GM21526 (cell line): ENCODE data around the gene IP6K1.
"Not testable (repeated sequence)": the region's sequence is repeated elsewhere in the genome, so short reads cannot be mapped to it uniquely, and the experiment has no call there.

Experiments
- ATAC-seq: cut with Tn5 transposase; IDR thresholded peaks from one replicate; pipeline ENCODE4 v1.9.1; 2021; ENCODE audit warnings: moderate library complexity; ENCODE audit not compliant: unreplicated experiment, low FRiP score

The IP6K1 gene

GRCh38 chr3:49772703-49773102 lies 13.6 kb downstream of the IP6K1 start:
- no peak for ATAC-seq

- ATAC-seq, result no peak
Measured at GRCh38 chr3:49771340-49771938, 14.9 kb downstream of the IP6K1 start.

GRCh38 chr3:49769926-49770325 lies 16.4 kb downstream of the IP6K1 start:
- ATAC-seq, result no peak

- ATAC-seq, result no peak
Measured at GRCh38 chr3:49769286-49769915, 16.9 kb downstream of the IP6K1 start.

GRCh38 chr3:49763981-49764380 lies 22.4 kb downstream of the IP6K1 start:
- no peak for ATAC-seq

- no peak for ATAC-seq
Measured at GRCh38 chr3:49761661-49762060, 24.7 kb downstream of the IP6K1 start.

- ATAC-seq, result no peak
Measured at GRCh38 chr3:49759226-49759625, 27.1 kb downstream of the IP6K1 start.

GRCh38 chr3:49757197-49757596 lies 29.1 kb downstream of the IP6K1 start:
- no peak for ATAC-seq

GRCh38 chr3:49756036-49756435 lies 30.3 kb downstream of the IP6K1 start:
- no peak for ATAC-seq

GRCh38 chr3:49754536-49754935 lies 31.8 kb downstream of the IP6K1 start:
- no peak for ATAC-seq

- ATAC-seq, result no peak
Measured at GRCh38 chr3:49751501-49751900, 34.8 kb downstream of the IP6K1 start.

- no peak for ATAC-seq
Measured at GRCh38 chr3:49750056-49750455, 36.3 kb downstream of the IP6K1 start.

GRCh38 chr3:49748874-49749273 lies 37.5 kb downstream of the IP6K1 start:
- ATAC-seq, result not testable (repeated sequence)

- ATAC-seq, result no peak
Measured at GRCh38 chr3:49747792-49748480, 38.4 kb downstream of the IP6K1 start.

GRCh38 chr3:49745986-49746385 lies 40.4 kb downstream of the IP6K1 start:
- no peak for ATAC-seq

GRCh38 chr3:49740427-49740826 lies 45.9 kb downstream of the IP6K1 start:
- ATAC-seq, result no peak

- ATAC-seq, result no peak
Measured at GRCh38 chr3:49738067-49738713, 48.2 kb downstream of the IP6K1 start.

GRCh38 chr3:49734752-49735151 lies 51.6 kb downstream of the IP6K1 start:
- no peak for ATAC-seq

GRCh38 chr3:49733551-49733950 lies 52.8 kb downstream of the IP6K1 start:
- no peak for ATAC-seq

- no peak for ATAC-seq
Measured at GRCh38 chr3:49732597-49732996, 53.7 kb downstream of the IP6K1 start.

GRCh38 chr3:49729966-49730609 lies 56.3 kb downstream of the IP6K1 start:
- no peak for ATAC-seq
